ENCODE measurements around the gene KLF15. TPM values are rescaled to one million over a fixed set of nuclear protein-coding genes. Genes with fewer than 3 reads are reported as not detected.

KLF15 gene
- total and polyA plus RNA-seq, 2 of the 4 experiments (the other 2 are of a cell fraction) = 0.18 to 0.24 TPM

GRCh38 chr3:126350502-126351085 is 6.6 kb downstream of the KLF15 start:
- Histone ChIP-seq H2BK15ac (ENCODE audit: low read depth, low read length) (no peak overlapping the region), H3K14ac (replicated peaks; ENCODE audit: low read depth, low read length) (no peak overlapping the region), H3K36me3 (ENCODE audit: control insufficient read depth, insufficient read depth, low read length) (peaks cover 1% of the 10 kb centered on the region; the same call in 1 of the 2 replicates), H2BK20ac (ENCODE audit: low read depth, low read length) (no peak overlapping the region), H2AK9ac (replicated peaks; ENCODE audit: low read depth, low read length, poor library complexity) (peak overlapping the region; percentile 48), H4K5ac (ENCODE audit: low read depth, low read length) (no peak overlapping the region), H3K18ac (ENCODE audit: low read depth, low read length) (no peak overlapping the region), H3K27ac (ENCODE audit: insufficient read depth, low read length) (no peak overlapping the region), H3K4me2 (ENCODE audit: low read depth, low read length) (no peak overlapping the region), H3K79me1 (ENCODE audit: low read depth in 1 of 2, low read length in 2 of 2) (no peaks in the 10 kb centered on the region), H3K4ac (ENCODE audit: low read depth, low read length) (no peak overlapping the region), H4K20me1 (ENCODE audit: insufficient read depth, low read length) (no peaks in the 10 kb centered on the region; the same call in 1 of the 2 replicates), H3K9me1 (ENCODE audit: insufficient read depth, low read length) (no peaks in the 10 kb centered on the region), H4K8ac (ENCODE audit: low read depth in 2 of 2, low read length in 2 of 2) (no peak overlapping the region), H2BK5ac (ENCODE audit: low read depth, low read length, poor library complexity, severe bottlenecking) (no peak overlapping the region), H3K27me3 (ENCODE audit: control insufficient read depth, insufficient read depth, low read length) (peaks cover 3% of the 10 kb centered on the region; the same call in 1 of the 2 replicates), H3K4me3 (ENCODE audit: insufficient read depth, low read depth, low read length) (no peak overlapping the region), H4K91ac (ENCODE audit: insufficient read depth, low read depth, low read length) (no peak overlapping the region), H2AK5ac (ENCODE audit: low read depth, low read length) (no peak overlapping the region), H3K23ac (ENCODE audit: low read depth, low read length) (no peak overlapping the region), H2BK120ac (ENCODE audit: low read depth, low read length) (no peak overlapping the region), H3K56ac (ENCODE audit: extremely low read depth, insufficient read depth, low read length) (no peak overlapping the region), H3K9ac (ENCODE audit: low read depth, low read length) (no peak overlapping the region), H3K9me3 (ENCODE audit: control insufficient read depth, insufficient read depth, low read length) (no peaks in the 10 kb centered on the region), H2AFZ (replicated peaks; ENCODE audit: low read length, poor library complexity) (no peak overlapping the region), H3K4me1 (ENCODE audit: control insufficient read depth, insufficient read depth, low read length) (no peaks in the 10 kb centered on the region; the same call in 1 of the 2 replicates)
- in situ Hi-C loops (cut with MboI; ENCODE audit: low sequenced_read_pairs) = no loop called here
- dilution Hi-C loops (cut with HindIII; ENCODE audit: low sequenced_read_pairs, unreplicated experiment) = no loop called here
- 69% methylated on average over 5 of the region's 9 CpGs; no CpG with 5 or more reads in 1 of the 2 experiments for WGBS, 2 experiments (ENCODE audit: extremely low coverage in 2 of 2, insufficient read length in 1 of 2)
- POLR2A ChIA-PET (ENCODE audit: unreplicated experiment) = no interaction called here
- TF ChIP-seq SMC3 (IDR thresholded peaks at IDR 0.05; ENCODE audit: low read depth, low read length) (no peak), NFE2L2 (IDR thresholded peaks at IDR 0.05; ENCODE audit: low read depth, low read length) (no peak), RAD21 (IDR thresholded peaks at IDR 0.05; ENCODE audit: low read length) (no peak), CEBPB (IDR thresholded peaks at IDR 0.05; ENCODE audit: low read depth, low read length) (no peak), MAZ (IDR thresholded peaks at IDR 0.05; ENCODE audit: borderline replicate concordance, low read depth, low read length) (no peak), CHD1 (IDR thresholded peaks at IDR 0.05; ENCODE audit: low read depth, low read length) (no peak)
- no TSS peak for BruUV-seq (replicated peaks)
- no peak for ATAC-seq (ENCODE audit: low read depth)
- CTCF ChIA-PET = no interaction called here
- intact Hi-C loops (cut with micrococcal nuclease) = no loop called here
- no peak for DNase-seq
